ENCODE results near the gene PEX11A.

DNA sequence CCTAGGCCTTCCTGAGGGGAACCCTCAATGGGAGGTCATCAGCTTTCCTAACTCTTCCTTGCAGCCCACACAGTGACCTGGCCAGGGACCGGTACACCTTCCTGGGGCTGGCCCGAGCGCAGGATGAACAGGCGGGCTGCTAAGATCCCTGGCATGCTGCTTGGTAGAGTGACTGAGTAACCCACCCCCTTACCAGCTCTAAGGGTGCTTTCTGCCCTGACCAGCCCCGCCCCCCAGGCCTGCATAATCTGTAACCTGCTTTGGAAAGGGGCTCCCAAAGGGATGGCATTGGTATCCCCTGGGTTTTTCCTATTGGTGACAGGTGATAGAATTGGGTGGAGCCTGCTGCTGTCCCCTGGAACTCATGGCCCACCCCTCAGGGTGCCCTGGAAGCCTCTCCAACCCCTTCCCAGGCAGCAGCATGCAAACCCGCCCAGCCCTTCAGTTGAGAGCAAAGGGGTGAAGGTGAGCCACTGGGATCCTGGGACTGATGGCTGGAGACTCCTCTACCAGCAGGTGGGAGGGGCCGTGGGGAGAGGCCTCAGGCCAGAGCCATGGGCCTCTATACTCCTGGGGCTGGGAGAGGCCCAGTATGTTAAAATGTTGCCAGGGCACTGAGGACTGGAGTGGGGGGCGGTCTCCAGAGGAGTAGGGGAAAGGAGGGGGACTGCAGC lies 24.2 kb downstream of the PEX11A start:
- TF ChIP-seq, protein P1, sequence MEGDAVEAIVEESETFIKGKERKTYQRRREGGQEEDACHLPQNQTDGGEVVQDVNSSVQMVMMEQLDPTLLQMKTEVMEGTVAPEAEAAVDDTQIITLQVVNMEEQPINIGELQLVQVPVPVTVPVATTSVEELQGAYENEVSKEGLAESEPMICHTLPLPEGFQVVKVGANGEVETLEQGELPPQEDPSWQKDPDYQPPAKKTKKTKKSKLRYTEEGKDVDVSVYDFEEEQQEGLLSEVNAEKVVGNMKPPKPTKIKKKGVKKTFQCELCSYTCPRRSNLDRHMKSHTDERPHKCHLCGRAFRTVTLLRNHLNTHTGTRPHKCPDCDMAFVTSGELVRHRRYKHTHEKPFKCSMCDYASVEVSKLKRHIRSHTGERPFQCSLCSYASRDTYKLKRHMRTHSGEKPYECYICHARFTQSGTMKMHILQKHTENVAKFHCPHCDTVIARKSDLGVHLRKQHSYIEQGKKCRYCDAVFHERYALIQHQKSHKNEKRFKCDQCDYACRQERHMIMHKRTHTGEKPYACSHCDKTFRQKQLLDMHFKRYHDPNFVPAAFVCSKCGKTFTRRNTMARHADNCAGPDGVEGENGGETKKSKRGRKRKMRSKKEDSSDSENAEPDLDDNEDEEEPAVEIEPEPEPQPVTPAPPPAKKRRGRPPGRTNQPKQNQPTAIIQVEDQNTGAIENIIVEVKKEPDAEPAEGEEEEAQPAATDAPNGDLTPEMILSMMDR (IDR thresholded peaks at IDR 0.05): no peak
- TF ChIP-seq POLR2A (IDR thresholded peaks at IDR 0.05): no peak

All from lower leg skin (tissue), 3 donors.